Liver (tissue), 3 donors: ENCODE measurements around the gene TRMT2A.

Experiments used
- ATF3 ChIP-seq: IDR thresholded peaks from 2 replicates; pipeline ENCODE4 v1.6.1; 2016; ENCODE audit warnings: antibody characterized with exemption
- CTCF ChIP-seq: fragments of 150-350 bp; IDR thresholded peaks from 2 replicates; pipeline ENCODE4 v1.5.1; 2017; ENCODE audit warnings: improper control_type of control experiment, low read depth, low read length; ENCODE audit not compliant: missing input control
- HNF4G ChIP-seq: IDR thresholded peaks from 2 replicates; pipeline ENCODE4 v1.6.1; 2016; ENCODE audit warnings: antibody characterized with exemption
- RAD21 ChIP-seq, 2 donors: IDR thresholded peaks; 2 replicates each; pipeline ENCODE4 v1.6.1; 2016; ENCODE audit warnings: antibody characterized with exemption in 2 of 2, mild to moderate bottlenecking in 2 of 2
- REST ChIP-seq: IDR thresholded peaks from 2 replicates; pipeline ENCODE4 v1.6.1; 2016; ENCODE audit warnings: antibody characterized with exemption, mild to moderate bottlenecking
- RXRA ChIP-seq, 2 donors: IDR thresholded peaks; 2 replicates each; pipeline ENCODE4 v1.6.1; 2017 to 2018; ENCODE audit warnings: antibody characterized with exemption in 2 of 2, mild to moderate bottlenecking in 1 of 2
- TAF1 ChIP-seq: conservative IDR thresholded peaks from 2 replicates; pipeline ENCODE4 v1.6.1; 2016; ENCODE audit warnings: antibody characterized with exemption, mild to moderate bottlenecking
- YY1 ChIP-seq: IDR thresholded peaks from 2 replicates; pipeline ENCODE4 v1.6.1; 2016; ENCODE audit warnings: antibody characterized with exemption, mild to moderate bottlenecking
- ZBTB33 ChIP-seq: IDR thresholded peaks from 2 replicates; pipeline ENCODE4 v1.6.1; 2016; ENCODE audit warnings: antibody characterized with exemption
- TF ChIP-seq, protein P1 (sequence below): IDR thresholded peaks from 2 replicates; pipeline ENCODE4 v1.6.1; 2016; ENCODE audit warnings: antibody characterized with exemption
- donor health status: healthy.
- donor health status: healthy.

GRCh38 chr22:20148414-20148813 lies 31.4 kb upstream of the TRMT2A start:
- TF ChIP-seq CTCF (no peak), RAD21 (IDR thresholded peaks at IDR 0.05) (no peak), RXRA (IDR thresholded peaks at IDR 0.05) (no peak), YY1 (no peak), ZBTB33 (no peak), REST (no peak), ATF3 (no peak), TAF1 (no peak), HNF4G (no peak)
- TF ChIP-seq, protein P1, sequence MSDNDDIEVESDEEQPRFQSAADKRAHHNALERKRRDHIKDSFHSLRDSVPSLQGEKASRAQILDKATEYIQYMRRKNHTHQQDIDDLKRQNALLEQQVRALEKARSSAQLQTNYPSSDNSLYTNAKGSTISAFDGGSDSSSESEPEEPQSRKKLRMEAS: no peak
